Measurements from ENCODE around the gene RHOB. TPM values are rescaled to one million over a fixed set of nuclear protein-coding genes. Genes with fewer than 3 reads are reported as not detected.

RHOB gene
- total RNA-seq, 1 donor from 2014 or later, result 16.1 TPM

GRCh38 chr2:20468549-20469500 lies 22.0 kb downstream of the RHOB start:
- Mint-ChIP-seq H3K36me3 (no peaks in the 10 kb centered on the region), H3K27me3 (ENCODE audit: insufficient read depth, low read depth) (peaks cover 12% of the 10 kb centered on the region), H3K9me3 (no peaks in the 10 kb centered on the region), H3K27ac (no peak overlapping the region), H3K4me3 (no peak overlapping the region), H3K4me1 (peaks cover 65% of the 10 kb centered on the region)
- no peak for DNase-seq (ENCODE audit: low spot score)
- H3K79me2 ChIP-seq (ENCODE audit: low read depth), result no peaks in the 10 kb centered on the region
- no peaks in the 10 kb centered on the region for H4K20me1 ChIP-seq (ENCODE audit: low read depth)
- no peak overlapping the region for H2AFZ ChIP-seq (replicated peaks)
- no peak overlapping the region for H3K4me2 ChIP-seq
- peaks cover 3% of the 10 kb centered on the region for H3K4me1 ChIP-seq
- peaks cover under 1% of the 10 kb centered on the region for H3F3A ChIP-seq (ENCODE audit: low read depth)
- H3K9me3 ChIP-seq (ENCODE audit: low read depth), result no peaks in the 10 kb centered on the region
- no peak overlapping the region for H3K9ac ChIP-seq
- TF ChIP-seq CTCF (IDR thresholded peaks at IDR 0.05), result no peak
- TF ChIP-seq EZH2 (IDR thresholded peaks at IDR 0.05), result no peak
- no peak for TF ChIP-seq EZH2phosphoT487 (IDR thresholded peaks at IDR 0.05)
- no peaks in the 10 kb centered on the region for H3K36me3 ChIP-seq
- H3K4me3 ChIP-seq, result no peak overlapping the region
- no peak overlapping the region for H3K27ac ChIP-seq
- no peaks in the 10 kb centered on the region for H3K27me3 ChIP-seq

- no peak overlapping the region for H3K4me3 Mint-ChIP-seq
- H3K79me2 ChIP-seq (ENCODE audit: low read depth), result no peaks in the 10 kb centered on the region
- DNase-seq (ENCODE audit: low spot score), result no peak
- H3K36me3 ChIP-seq, result no peaks in the 10 kb centered on the region
- H3K4me2 ChIP-seq, result no peak overlapping the region
- H3K9me3 ChIP-seq (ENCODE audit: low read depth), result no peaks in the 10 kb centered on the region
- no peak overlapping the region for H3K27ac Mint-ChIP-seq
- no peaks in the 10 kb centered on the region for H3K9me3 Mint-ChIP-seq
- H4K20me1 ChIP-seq (ENCODE audit: low read depth), result no peaks in the 10 kb centered on the region
- H3K36me3 Mint-ChIP-seq, result no peaks in the 10 kb centered on the region
- TF ChIP-seq CTCF (IDR thresholded peaks at IDR 0.05), result no peak
- TF ChIP-seq EZH2phosphoT487 (IDR thresholded peaks at IDR 0.05), result no peak
- no peak for TF ChIP-seq EZH2 (IDR thresholded peaks at IDR 0.05)
- H3K4me1 ChIP-seq, result peaks cover 11% of the 10 kb centered on the region
- no peak overlapping the region for H3K4me3 ChIP-seq
- H2AFZ ChIP-seq (replicated peaks), result no peak overlapping the region
- no peak overlapping the region for H3K27ac ChIP-seq
- H3K27me3 Mint-ChIP-seq (ENCODE audit: insufficient read depth, low read depth), result peaks cover 13% of the 10 kb centered on the region
- H3K27me3 ChIP-seq, result no peaks in the 10 kb centered on the region
- peaks cover 73% of the 10 kb centered on the region for H3K4me1 Mint-ChIP-seq
- H3K9ac ChIP-seq, result no peak overlapping the region
- H3F3A ChIP-seq (ENCODE audit: low read depth), result peaks cover 9% of the 10 kb centered on the region
Observed at GRCh38 chr2:20469595-20469994, 22.7 kb downstream of the RHOB start.

- Mint-ChIP-seq H3K27me3 (ENCODE audit: insufficient read depth, low read depth) (peaks cover 13% of the 10 kb centered on the region), H3K4me3 (peak overlapping the region; percentile 34), H3K27ac (peak overlapping the region; percentile 54), H3K9me3 (no peaks in the 10 kb centered on the region), H3K36me3 (no peaks in the 10 kb centered on the region), H3K4me1 (peaks cover 79% of the 10 kb centered on the region)
- H3K9ac ChIP-seq, result no peak overlapping the region
- H3K9me3 ChIP-seq (ENCODE audit: low read depth), result no peaks in the 10 kb centered on the region
- peaks cover 10% of the 10 kb centered on the region for H3F3A ChIP-seq (ENCODE audit: low read depth)
- TF ChIP-seq EZH2 (IDR thresholded peaks at IDR 0.05) (no peak), EZH2phosphoT487 (IDR thresholded peaks at IDR 0.05) (no peak), CTCF (IDR thresholded peaks at IDR 0.05) (no peak)
- no peaks in the 10 kb centered on the region for H3K36me3 ChIP-seq
- no peaks in the 10 kb centered on the region for H3K27me3 ChIP-seq
- no peaks in the 10 kb centered on the region for H4K20me1 ChIP-seq (ENCODE audit: low read depth)
- H3K79me2 ChIP-seq (ENCODE audit: low read depth), result no peaks in the 10 kb centered on the region
- no peak overlapping the region for H3K4me3 ChIP-seq
- no peak overlapping the region for H2AFZ ChIP-seq (replicated peaks)
- H3K4me1 ChIP-seq, result peaks cover 16% of the 10 kb centered on the region
- no peak overlapping the region for H3K27ac ChIP-seq
- DNase-seq (ENCODE audit: low spot score), result no peak
- no peak overlapping the region for H3K4me2 ChIP-seq
Observed at GRCh38 chr2:20470211-20470610, 23.3 kb downstream of the RHOB start.
